GM13977 (cell line): ENCODE data around the gene ST6GALNAC3.

ENCODE experiments used
- DNase-seq: peaks from one replicate; pipeline ENCODE4 v3.0.0; 2012; ENCODE audit warnings: low spot score
- in situ Hi-C: fragments of 300-500 bp; cut with MboI; formaldehyde crosslinking; loops from one replicate; pipeline ENCODE4 v1.12.0; 2022; ENCODE audit warnings: low sequenced_read_pairs, low pct_unique_long_range_greater_than_20kb, mixed read lengths, inconsistent platforms; ENCODE audit not compliant: unreplicated experiment
- TF ChIP-seq, protein P1 (sequence below): IDR thresholded peaks from 2 replicates; pipeline ENCODE4 v1.5.1; 2012; ENCODE audit warnings: mild to moderate bottlenecking, control low read depth; ENCODE audit not compliant: insufficient read depth; ENCODE audit errors: extremely low read depth, missing control alignments

ST6GALNAC3 gene

DNA sequence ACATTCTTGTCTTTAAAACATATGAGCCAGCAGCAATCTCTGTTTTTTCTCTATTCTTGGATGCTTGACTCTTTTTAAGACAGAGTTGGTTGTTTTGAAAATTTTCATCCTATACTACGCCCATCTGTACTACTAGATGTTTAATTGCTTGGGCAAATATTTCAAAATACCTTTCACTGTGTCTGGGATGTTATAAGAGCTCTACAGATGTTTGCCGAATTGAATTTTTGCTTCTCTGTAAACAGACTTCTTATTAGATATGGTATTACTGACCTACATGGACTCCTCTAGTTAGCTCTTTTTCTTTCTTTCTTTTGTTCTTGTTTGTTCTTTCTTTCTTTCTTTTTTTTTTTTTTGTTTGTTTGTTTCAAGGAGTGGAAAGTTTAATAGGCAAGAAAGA, 345.1 kb downstream of the ST6GALNAC3 start:
- TF ChIP-seq, protein P1, sequence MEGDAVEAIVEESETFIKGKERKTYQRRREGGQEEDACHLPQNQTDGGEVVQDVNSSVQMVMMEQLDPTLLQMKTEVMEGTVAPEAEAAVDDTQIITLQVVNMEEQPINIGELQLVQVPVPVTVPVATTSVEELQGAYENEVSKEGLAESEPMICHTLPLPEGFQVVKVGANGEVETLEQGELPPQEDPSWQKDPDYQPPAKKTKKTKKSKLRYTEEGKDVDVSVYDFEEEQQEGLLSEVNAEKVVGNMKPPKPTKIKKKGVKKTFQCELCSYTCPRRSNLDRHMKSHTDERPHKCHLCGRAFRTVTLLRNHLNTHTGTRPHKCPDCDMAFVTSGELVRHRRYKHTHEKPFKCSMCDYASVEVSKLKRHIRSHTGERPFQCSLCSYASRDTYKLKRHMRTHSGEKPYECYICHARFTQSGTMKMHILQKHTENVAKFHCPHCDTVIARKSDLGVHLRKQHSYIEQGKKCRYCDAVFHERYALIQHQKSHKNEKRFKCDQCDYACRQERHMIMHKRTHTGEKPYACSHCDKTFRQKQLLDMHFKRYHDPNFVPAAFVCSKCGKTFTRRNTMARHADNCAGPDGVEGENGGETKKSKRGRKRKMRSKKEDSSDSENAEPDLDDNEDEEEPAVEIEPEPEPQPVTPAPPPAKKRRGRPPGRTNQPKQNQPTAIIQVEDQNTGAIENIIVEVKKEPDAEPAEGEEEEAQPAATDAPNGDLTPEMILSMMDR, result no peak
- in situ Hi-C loops, result no loop called here
- DNase-seq, result no peak

DNA sequence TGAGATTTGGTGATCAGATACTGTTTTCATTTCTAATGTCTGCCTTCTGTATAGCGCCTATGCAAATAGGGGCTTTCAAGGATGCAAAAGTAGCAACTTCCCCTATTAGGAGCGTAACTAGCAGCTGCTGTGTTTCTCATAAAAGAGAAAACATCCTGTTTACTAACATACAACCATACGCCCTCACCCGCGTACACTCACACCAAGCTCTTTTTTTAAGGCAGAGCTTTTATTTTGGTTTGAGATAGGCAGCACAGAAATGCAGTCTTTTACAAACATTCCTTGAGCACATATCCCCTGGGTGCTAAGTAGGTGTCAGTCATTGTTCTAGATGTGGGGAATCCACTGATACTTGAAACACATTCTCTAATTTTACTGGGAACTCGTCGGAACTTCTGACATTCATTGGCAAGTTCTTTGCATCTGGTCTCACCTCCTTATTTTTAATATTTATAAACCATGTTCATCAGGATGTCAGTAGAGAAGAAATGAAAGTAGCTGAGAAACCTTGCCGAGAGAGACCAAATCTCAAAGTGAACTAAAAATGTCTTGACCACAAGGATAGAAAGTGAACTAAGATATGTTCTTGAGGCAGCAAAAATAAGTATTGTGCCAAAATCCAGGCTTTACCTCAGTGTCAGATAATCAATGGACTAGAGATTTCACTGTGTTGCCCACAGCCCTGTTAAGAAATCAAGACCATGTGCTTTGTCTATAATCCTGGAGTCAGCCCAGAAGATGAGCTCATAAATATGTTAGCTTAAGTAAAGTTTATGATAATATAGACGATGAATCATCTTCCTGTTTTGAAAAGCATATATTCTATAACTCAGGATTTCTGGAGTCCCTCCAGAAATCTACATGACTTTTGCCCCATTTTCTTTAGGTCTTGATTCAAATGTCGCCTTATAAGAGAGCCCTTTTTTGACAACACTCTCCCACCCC, 350.9 kb downstream of the ST6GALNAC3 start:
- DNase-seq, result no peak
- in situ Hi-C loops, result no loop called here
- TF ChIP-seq, protein P1, result no peak

DNA sequence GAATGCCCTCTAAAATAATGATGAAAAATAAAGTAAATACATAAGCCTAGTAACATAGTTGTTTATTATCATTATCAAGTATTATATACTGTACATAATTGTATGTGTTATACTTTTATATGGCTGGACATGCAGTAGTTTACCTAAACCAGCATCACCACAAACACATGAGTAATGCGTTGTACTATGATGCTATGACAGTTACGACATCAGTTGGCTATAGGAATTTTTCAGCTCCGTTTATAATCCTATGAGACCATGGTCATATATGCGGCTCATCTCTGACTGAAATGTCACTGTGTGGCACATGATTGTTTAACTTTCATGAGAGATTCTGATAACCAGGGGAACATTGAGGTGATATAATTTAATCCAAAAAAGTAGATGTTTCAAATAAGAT, 352.1 kb downstream of the ST6GALNAC3 start:
- in situ Hi-C loops, result no loop called here
- no peak for DNase-seq
- TF ChIP-seq, protein P1, result no peak

DNA sequence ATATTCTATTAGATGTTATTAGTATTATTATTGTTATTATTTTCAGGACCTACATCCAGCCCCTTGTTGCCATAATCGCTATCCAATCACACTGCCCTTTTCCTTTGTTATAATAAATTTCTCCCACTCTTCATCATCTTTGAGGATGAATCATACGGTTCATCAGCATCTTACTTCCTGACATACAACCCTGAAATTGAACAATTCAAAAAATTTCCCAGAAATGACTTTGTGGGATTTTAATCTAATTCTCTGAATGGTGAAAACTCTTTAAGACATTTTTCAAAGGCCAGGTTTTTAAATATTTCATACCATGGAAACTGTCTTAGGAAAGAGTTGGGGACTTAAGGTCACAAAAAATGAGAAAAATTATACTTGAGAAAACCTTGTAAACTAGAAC, 353.5 kb downstream of the ST6GALNAC3 start:
- in situ Hi-C loops, result no loop called here
- TF ChIP-seq, protein P1, result no peak
- DNase-seq, result no peak

DNA sequence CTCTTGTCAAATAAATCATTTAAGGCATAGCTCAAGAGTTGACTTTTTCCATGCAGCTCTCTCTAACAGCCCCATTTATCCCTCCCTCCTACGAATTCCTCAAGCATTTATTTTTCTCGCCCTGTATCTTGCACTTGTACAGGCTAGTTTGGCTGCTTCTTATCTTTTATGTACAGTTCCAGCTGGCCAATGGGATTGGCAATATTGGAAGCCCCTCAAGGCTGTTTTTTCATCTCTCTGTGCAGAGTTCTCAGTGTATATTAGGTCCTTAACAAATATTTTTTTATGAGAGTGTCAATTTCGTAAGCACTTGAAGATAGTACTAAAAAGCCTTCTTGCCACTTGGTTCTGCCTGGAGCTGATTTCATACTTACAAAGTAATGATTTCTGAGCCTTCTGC, 356.0 kb downstream of the ST6GALNAC3 start:
- DNase-seq, result no peak
- in situ Hi-C loops, result no loop called here
- TF ChIP-seq, protein P1, result no peak

DNA sequence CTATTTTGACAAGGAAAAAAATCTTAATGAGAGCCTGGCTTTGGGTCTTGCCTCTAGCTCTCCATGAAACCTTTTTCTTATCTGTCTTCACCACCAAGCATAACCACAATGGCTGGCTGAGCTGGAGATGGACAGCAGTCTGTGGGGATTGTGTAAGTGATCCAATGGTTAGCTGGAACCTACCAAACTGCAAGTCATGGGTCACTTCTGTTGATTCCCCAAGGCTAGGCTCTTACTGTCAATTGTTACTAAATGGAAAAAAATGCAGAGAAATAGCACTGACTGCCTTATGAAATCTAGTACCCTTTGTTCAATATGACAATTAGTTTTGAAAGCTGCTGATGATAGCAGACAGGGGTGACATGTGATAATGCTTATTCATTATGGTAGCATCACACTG, 359.0 kb downstream of the ST6GALNAC3 start:
- in situ Hi-C loops, result no loop called here
- DNase-seq, result no peak
- TF ChIP-seq, protein P1, result no peak
